Measurements from ENCODE around the gene LIPC.

The LIPC gene

GRCh38 chr15:58522391-58522790 lies 90.6 kb downstream of the LIPC start:
- Histone ChIP-seq H3K9ac (ENCODE audit: low read depth, low read length) (no peak overlapping the region), H3K36me3 (ENCODE audit: insufficient read depth, low read length) (no peaks in the 10 kb centered on the region), H3K4me1 (ENCODE audit: insufficient read depth, low read length) (peaks cover 16% of the 10 kb centered on the region; the same call in 1 of the 2 replicates), H3K4me3 (ENCODE audit: low read length) (no peak overlapping the region), H3K9me3 (ENCODE audit: insufficient read depth, low read depth, low read length) (no peaks in the 10 kb centered on the region), H3K27me3 (ENCODE audit: insufficient read depth, low read length) (no peaks in the 10 kb centered on the region), H3K27ac (ENCODE audit: low read depth, low read length) (no peak overlapping the region)
- 93% methylated on average over 9 of the region's 9 CpGs for WGBS

- WGBS, result 96% methylated on average over 9 of the region's 9 CpGs
- no peak overlapping the region for H3K9ac ChIP-seq (ENCODE audit: low read depth, low read length)
- no peak overlapping the region for H3K4me3 ChIP-seq (ENCODE audit: low read length)
- H3K4me1 ChIP-seq (ENCODE audit: insufficient read depth, low read length), result peaks cover 16% of the 10 kb centered on the region; the same call in 1 of the 2 replicates
- H3K27me3 ChIP-seq (ENCODE audit: insufficient read depth, low read length), result no peaks in the 10 kb centered on the region
- no peaks in the 10 kb centered on the region for H3K9me3 ChIP-seq (ENCODE audit: insufficient read depth, low read depth, low read length)
- H3K36me3 ChIP-seq (ENCODE audit: insufficient read depth, low read length), result no peaks in the 10 kb centered on the region
- H3K27ac ChIP-seq (ENCODE audit: low read depth, low read length), result no peak overlapping the region
Observed at GRCh38 chr15:58522865-58523264, 91.1 kb downstream of the LIPC start.

GRCh38 chr15:58523634-58524033 lies 91.8 kb downstream of the LIPC start:
- H3K27me3 ChIP-seq (ENCODE audit: insufficient read depth, low read length), result no peaks in the 10 kb centered on the region
- no peaks in the 10 kb centered on the region for H3K36me3 ChIP-seq (ENCODE audit: insufficient read depth, low read length)
- H3K4me3 ChIP-seq (ENCODE audit: low read length), result no peak overlapping the region
- H3K9me3 ChIP-seq (ENCODE audit: insufficient read depth, low read depth, low read length), result no peaks in the 10 kb centered on the region
- no peak overlapping the region for H3K9ac ChIP-seq (ENCODE audit: low read depth, low read length)
- no peak overlapping the region for H3K27ac ChIP-seq (ENCODE audit: low read depth, low read length)
- peaks cover 16% of the 10 kb centered on the region; the same call in 1 of the 2 replicates for H3K4me1 ChIP-seq (ENCODE audit: insufficient read depth, low read length)
- 97% methylated on average over 4 of the region's 5 CpGs for WGBS

- Histone ChIP-seq H3K4me1 (ENCODE audit: insufficient read depth, low read length) (peaks cover 16% of the 10 kb centered on the region; the same call in 1 of the 2 replicates), H3K27ac (ENCODE audit: low read depth, low read length) (no peak overlapping the region), H3K9ac (ENCODE audit: low read depth, low read length) (no peak overlapping the region), H3K36me3 (ENCODE audit: insufficient read depth, low read length) (no peaks in the 10 kb centered on the region), H3K9me3 (ENCODE audit: insufficient read depth, low read depth, low read length) (no peaks in the 10 kb centered on the region), H3K27me3 (ENCODE audit: insufficient read depth, low read length) (no peaks in the 10 kb centered on the region), H3K4me3 (ENCODE audit: low read length) (no peak overlapping the region)
- WGBS, result 95% methylated on average over 2 of the region's 2 CpGs
Observed at GRCh38 chr15:58524247-58524646, 92.5 kb downstream of the LIPC start.

- Histone ChIP-seq H3K4me3 (ENCODE audit: low read length) (no peak overlapping the region), H3K9ac (ENCODE audit: low read depth, low read length) (no peak overlapping the region)
- WGBS, result 91% methylated on average over 4 of the region's 4 CpGs
Observed at GRCh38 chr15:58525991-58526421, 94.2 kb downstream of the LIPC start.

GRCh38 chr15:58526647-58527192 lies 94.9 kb downstream of the LIPC start:
- WGBS, result 82% methylated on average over 7 of the region's 7 CpGs
- Histone ChIP-seq H3K4me3 (ENCODE audit: low read length) (no peak overlapping the region), H3K36me3 (ENCODE audit: insufficient read depth, low read length) (no peaks in the 10 kb centered on the region), H3K9ac (ENCODE audit: low read depth, low read length) (no peak overlapping the region), H3K4me1 (ENCODE audit: insufficient read depth, low read length) (peaks cover under 1% of the 10 kb centered on the region; the same call in 1 of the 2 replicates), H3K9me3 (ENCODE audit: insufficient read depth, low read depth, low read length) (no peaks in the 10 kb centered on the region), H3K27ac (ENCODE audit: low read depth, low read length) (no peak overlapping the region), H3K27me3 (ENCODE audit: insufficient read depth, low read length) (no peaks in the 10 kb centered on the region)

More at GRCh38 chr15:58525991-58526421, 94.2 kb downstream of the LIPC start:
- H3K9me3 ChIP-seq (ENCODE audit: insufficient read depth, low read depth, low read length), result no peaks in the 10 kb centered on the region
- H3K36me3 ChIP-seq (ENCODE audit: insufficient read depth, low read length), result no peaks in the 10 kb centered on the region
- H3K27ac ChIP-seq (ENCODE audit: low read depth, low read length), result no peak overlapping the region
- no peaks in the 10 kb centered on the region for H3K27me3 ChIP-seq (ENCODE audit: insufficient read depth, low read length)
- peaks cover 8% of the 10 kb centered on the region; the same call in 1 of the 2 replicates for H3K4me1 ChIP-seq (ENCODE audit: insufficient read depth, low read length)

GRCh38 chr15:58527573-58528187 lies 95.9 kb downstream of the LIPC start:
- WGBS, result 94% methylated on average over 9 of the region's 9 CpGs
- H3K9ac ChIP-seq (ENCODE audit: low read depth, low read length), result no peak overlapping the region
- no peaks in the 10 kb centered on the region for H3K27me3 ChIP-seq (ENCODE audit: insufficient read depth, low read length)
- no peaks in the 10 kb centered on the region for H3K9me3 ChIP-seq (ENCODE audit: insufficient read depth, low read depth, low read length)
- H3K27ac ChIP-seq (ENCODE audit: low read depth, low read length), result no peak overlapping the region
- H3K4me3 ChIP-seq (ENCODE audit: low read length), result no peak overlapping the region
- no peaks in the 10 kb centered on the region for H3K4me1 ChIP-seq (ENCODE audit: insufficient read depth, low read length)
- no peaks in the 10 kb centered on the region for H3K36me3 ChIP-seq (ENCODE audit: insufficient read depth, low read length)

GRCh38 chr15:58528188-58528870 lies 96.5 kb downstream of the LIPC start:
- Histone ChIP-seq H3K4me1 (ENCODE audit: insufficient read depth, low read length) (no peaks in the 10 kb centered on the region), H3K9ac (ENCODE audit: low read depth, low read length) (no peak overlapping the region), H3K27me3 (ENCODE audit: insufficient read depth, low read length) (no peaks in the 10 kb centered on the region), H3K36me3 (ENCODE audit: insufficient read depth, low read length) (no peaks in the 10 kb centered on the region), H3K9me3 (ENCODE audit: insufficient read depth, low read depth, low read length) (no peaks in the 10 kb centered on the region), H3K4me3 (ENCODE audit: low read length) (no peak overlapping the region), H3K27ac (ENCODE audit: low read depth, low read length) (no peak overlapping the region)
- WGBS, result 87% methylated on average over 12 of the region's 12 CpGs

GRCh38 chr15:58529041-58529440 lies 97.2 kb downstream of the LIPC start:
- Histone ChIP-seq H3K4me1 (ENCODE audit: insufficient read depth, low read length) (no peaks in the 10 kb centered on the region), H3K27ac (ENCODE audit: low read depth, low read length) (no peak overlapping the region), H3K9ac (ENCODE audit: low read depth, low read length) (no peak overlapping the region), H3K4me3 (ENCODE audit: low read length) (no peak overlapping the region), H3K27me3 (ENCODE audit: insufficient read depth, low read length) (no peaks in the 10 kb centered on the region), H3K36me3 (ENCODE audit: insufficient read depth, low read length) (no peaks in the 10 kb centered on the region), H3K9me3 (ENCODE audit: insufficient read depth, low read depth, low read length) (no peaks in the 10 kb centered on the region)
- 96% methylated on average over 2 of the region's 2 CpGs for WGBS

GRCh38 chr15:58530056-58530590 lies 98.3 kb downstream of the LIPC start:
- WGBS, result 81% methylated on average over 7 of the region's 7 CpGs
- Histone ChIP-seq H3K27ac (ENCODE audit: low read depth, low read length) (no peak overlapping the region), H3K27me3 (ENCODE audit: insufficient read depth, low read length) (no peaks in the 10 kb centered on the region)

GRCh38 chr15:58532126-58532525 lies 100.3 kb downstream of the LIPC start:
- Histone ChIP-seq H3K9me3 (ENCODE audit: insufficient read depth, low read depth, low read length) (no peaks in the 10 kb centered on the region), H3K4me1 (ENCODE audit: insufficient read depth, low read length) (no peaks in the 10 kb centered on the region), H3K9ac (ENCODE audit: low read depth, low read length) (no peak overlapping the region), H3K36me3 (ENCODE audit: insufficient read depth, low read length) (no peaks in the 10 kb centered on the region), H3K4me3 (ENCODE audit: low read length) (no peak overlapping the region), H3K27me3 (ENCODE audit: insufficient read depth, low read length) (no peaks in the 10 kb centered on the region), H3K27ac (ENCODE audit: low read depth, low read length) (no peak overlapping the region)
- 92% methylated on average over 3 of the region's 3 CpGs for WGBS

More at GRCh38 chr15:58530056-58530590, 98.3 kb downstream of the LIPC start:
- no peak overlapping the region for H3K9ac ChIP-seq (ENCODE audit: low read depth, low read length)
- H3K36me3 ChIP-seq (ENCODE audit: insufficient read depth, low read length), result no peaks in the 10 kb centered on the region
- H3K9me3 ChIP-seq (ENCODE audit: insufficient read depth, low read depth, low read length), result no peaks in the 10 kb centered on the region
- no peaks in the 10 kb centered on the region for H3K4me1 ChIP-seq (ENCODE audit: insufficient read depth, low read length)
- H3K4me3 ChIP-seq (ENCODE audit: low read length), result no peak overlapping the region

Data from HUES64 (cell line).